Vagina (tissue), 2 donors: Measurements from ENCODE around the gene FAS.

ENCODE experiments used
- POLR2A ChIP-seq, 2 donors: fragments of 450-650 bp; IDR thresholded peaks; one replicate each; pipeline ENCODE4 v1.6.1; 2017; ENCODE audit warnings: antibody characterized with exemption in 2 of 2, mild to moderate bottlenecking in 2 of 2, moderate library complexity in 2 of 2
- POLR2AphosphoS5 ChIP-seq, 2 donors: sonication (generic); formaldehyde crosslinking; IDR thresholded peaks; one replicate each; pipeline ENCODE4 v1.9.0; 2017; ENCODE audit warnings: antibody characterized with exemption in 2 of 2, mild to moderate bottlenecking in 2 of 2, low read depth in 1 of 2; ENCODE audit not compliant: insufficient read depth in 1 of 2
- TF ChIP-seq, protein P1 (sequence below), 3 experiments: fragments of 450-650 bp in 2 of 3; fragments of 200-600 bp in 1 of 3; sonication (generic) in 1 of 3; IDR thresholded peaks; one replicate each; pipeline ENCODE4 v1.5.1; 2017 to 2019; ENCODE audit warnings: antibody characterized with exemption in 3 of 3, mild to moderate bottlenecking in 2 of 3, moderate library complexity in 2 of 3

DNA sequence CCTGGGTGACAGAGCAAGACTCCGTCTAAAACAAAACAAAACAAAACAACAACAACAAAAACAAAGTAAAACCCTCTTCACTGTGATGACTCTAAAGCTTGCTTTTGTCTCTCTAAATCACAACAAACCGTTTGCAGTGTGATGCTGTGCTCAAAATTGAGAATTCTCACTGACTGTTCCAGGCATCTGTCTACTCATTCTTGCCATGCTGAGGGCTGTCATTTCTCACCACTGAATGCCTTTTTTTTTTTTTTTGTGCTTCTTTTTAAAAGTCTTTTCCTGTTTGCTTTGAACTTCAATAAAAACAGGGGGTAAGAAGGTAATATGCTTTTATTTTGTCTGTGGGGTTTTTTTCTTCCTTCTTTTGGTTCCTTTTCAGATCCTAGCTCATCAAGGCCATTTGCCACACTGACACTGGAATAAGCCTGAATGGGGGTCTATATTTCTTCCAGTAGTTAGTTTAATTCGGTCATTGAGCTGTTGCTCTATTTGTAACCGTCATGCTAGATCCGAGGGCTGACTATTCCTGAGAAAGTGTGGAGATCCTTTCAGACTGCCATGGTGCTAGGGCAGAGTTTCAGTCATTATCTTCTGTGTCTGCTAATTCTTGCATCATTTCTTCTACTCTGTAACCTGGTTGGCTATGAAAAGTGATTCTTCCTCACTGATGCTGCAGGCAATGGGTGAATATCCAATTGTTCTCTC lies 10.6 kb downstream of the FAS start:
- no peak for TF ChIP-seq POLR2A (IDR thresholded peaks at IDR 0.05)
- TF ChIP-seq, protein P1, sequence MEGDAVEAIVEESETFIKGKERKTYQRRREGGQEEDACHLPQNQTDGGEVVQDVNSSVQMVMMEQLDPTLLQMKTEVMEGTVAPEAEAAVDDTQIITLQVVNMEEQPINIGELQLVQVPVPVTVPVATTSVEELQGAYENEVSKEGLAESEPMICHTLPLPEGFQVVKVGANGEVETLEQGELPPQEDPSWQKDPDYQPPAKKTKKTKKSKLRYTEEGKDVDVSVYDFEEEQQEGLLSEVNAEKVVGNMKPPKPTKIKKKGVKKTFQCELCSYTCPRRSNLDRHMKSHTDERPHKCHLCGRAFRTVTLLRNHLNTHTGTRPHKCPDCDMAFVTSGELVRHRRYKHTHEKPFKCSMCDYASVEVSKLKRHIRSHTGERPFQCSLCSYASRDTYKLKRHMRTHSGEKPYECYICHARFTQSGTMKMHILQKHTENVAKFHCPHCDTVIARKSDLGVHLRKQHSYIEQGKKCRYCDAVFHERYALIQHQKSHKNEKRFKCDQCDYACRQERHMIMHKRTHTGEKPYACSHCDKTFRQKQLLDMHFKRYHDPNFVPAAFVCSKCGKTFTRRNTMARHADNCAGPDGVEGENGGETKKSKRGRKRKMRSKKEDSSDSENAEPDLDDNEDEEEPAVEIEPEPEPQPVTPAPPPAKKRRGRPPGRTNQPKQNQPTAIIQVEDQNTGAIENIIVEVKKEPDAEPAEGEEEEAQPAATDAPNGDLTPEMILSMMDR (IDR thresholded peaks at IDR 0.05) = no peak
- TF ChIP-seq POLR2AphosphoS5 (IDR thresholded peaks at IDR 0.05; ENCODE audit: insufficient read depth in 1 of 2, low read depth in 1 of 2) = no peak
